PC-9 (cell line): Measurements from ENCODE around the gene CSF1.

Source experiments
- CTCF ChIP-seq: fragments of 200-600 bp; sonication (generic); conservative IDR thresholded peaks from 2 replicates; pipeline ENCODE4 v1.6.1; 2017; ENCODE audit warnings: mixed run types, antibody characterized with exemption, mild to moderate bottlenecking, moderate library complexity
- EZH2 ChIP-seq: fragments of 200-600 bp; sonication (generic); IDR thresholded peaks from 2 replicates; pipeline ENCODE4 v1.8.0; 2017; ENCODE audit warnings: antibody characterized with exemption, low read depth

GRCh38 chr1:109974191-109974590 is 63.5 kb downstream of the CSF1 start:
- TF ChIP-seq CTCF = no peak
- no peak for TF ChIP-seq EZH2
